ENCODE measurements around the gene RAMP3. TPM values are rescaled to one million over a fixed set of nuclear protein-coding genes. Genes with fewer than 3 reads are reported as not detected.

The RAMP3 gene
- total and polyA plus RNA-seq, 2 donors (not counting 1 experiment from before 2014, with no cell fraction given) = 0.17 TPM; not detected in 1

- DNase-seq (ENCODE audit: low read depth in 2 of 2) = no peak
Measured at GRCh38 chr7:45217358-45217757, 59.8 kb downstream of the RAMP3 start.

GRCh38 chr7:45219130-45219529 is 61.5 kb downstream of the RAMP3 start:
- Histone ChIP-seq H3K9ac (ENCODE audit: insufficient read depth, low read length) (no peak overlapping the region), H4K20me1 (ENCODE audit: control insufficient read depth, extremely low read depth, insufficient read depth, low read length) (no peaks in the 10 kb centered on the region), H2AFZ (ENCODE audit: low read length) (no peak overlapping the region), H3K36me3 (ENCODE audit: control insufficient read depth, insufficient read depth, low read length) (no peaks in the 10 kb centered on the region), H3K79me2 (ENCODE audit: control insufficient read depth, insufficient read depth, low read length) (no peaks in the 10 kb centered on the region), H3K9me3 (ENCODE audit: control insufficient read depth, insufficient read depth, low read depth, low read length) (no peaks in the 10 kb centered on the region), H3K27ac (ENCODE audit: insufficient read depth, low read length) (no peak overlapping the region), H3K4me2 (ENCODE audit: extremely low read depth, insufficient read depth, low read length) (no peak overlapping the region), H3K4me1 (ENCODE audit: control insufficient read depth, extremely low read depth, insufficient read depth, low read length) (no peaks in the 10 kb centered on the region), H3K4me3 (replicated peaks in 1 of 4; ENCODE audit: control extremely low read depth in 1 of 4, insufficient read depth in 1 of 4, low read depth in 3 of 4, low read length in 4 of 4) (no peak overlapping the region), H3K27me3 (ENCODE audit: control insufficient read depth, insufficient read depth, low read length) (peaks cover 14% of the 10 kb centered on the region)
- DNase-seq (ENCODE audit: low read depth in 2 of 2) = no peak
- TF ChIP-seq CTCF (conservative IDR thresholded peaks at IDR 0.05 in 1 of 2, IDR thresholded peaks at IDR 0.05 in 1 of 2; ENCODE audit: low read depth in 1 of 2, low read length in 2 of 2) (no peak), EZH2 (IDR thresholded peaks at IDR 0.05; ENCODE audit: low read length, missing control alignments) (no peak)

More at GRCh38 chr7:45217358-45217757, 59.8 kb downstream of the RAMP3 start:
- Histone ChIP-seq H3K4me3 (replicated peaks in 1 of 4; ENCODE audit: control extremely low read depth in 1 of 4, insufficient read depth in 1 of 4, low read depth in 3 of 4, low read length in 4 of 4) (no peak overlapping the region), H3K27ac (ENCODE audit: insufficient read depth, low read length) (no peak overlapping the region), H3K79me2 (ENCODE audit: control insufficient read depth, insufficient read depth, low read length) (no peaks in the 10 kb centered on the region), H4K20me1 (ENCODE audit: control insufficient read depth, extremely low read depth, insufficient read depth, low read length) (no peaks in the 10 kb centered on the region), H3K27me3 (ENCODE audit: control insufficient read depth, insufficient read depth, low read length) (peaks cover 14% of the 10 kb centered on the region), H3K9ac (ENCODE audit: insufficient read depth, low read length) (no peak overlapping the region), H3K9me3 (ENCODE audit: control insufficient read depth, insufficient read depth, low read depth, low read length) (no peaks in the 10 kb centered on the region), H3K36me3 (ENCODE audit: control insufficient read depth, insufficient read depth, low read length) (no peaks in the 10 kb centered on the region), H2AFZ (ENCODE audit: low read length) (no peak overlapping the region), H3K4me2 (ENCODE audit: extremely low read depth, insufficient read depth, low read length) (no peak overlapping the region), H3K4me1 (ENCODE audit: control insufficient read depth, extremely low read depth, insufficient read depth, low read length) (no peaks in the 10 kb centered on the region)
- TF ChIP-seq EZH2 (IDR thresholded peaks at IDR 0.05; ENCODE audit: low read length, missing control alignments) = no peak
- TF ChIP-seq CTCF (conservative IDR thresholded peaks at IDR 0.05 in 1 of 2, IDR thresholded peaks at IDR 0.05 in 1 of 2; ENCODE audit: low read depth in 1 of 2, low read length in 2 of 2) = peak; percentile 38 to 44

GRCh38 chr7:45219801-45220435 is 62.3 kb downstream of the RAMP3 start:
- Histone ChIP-seq H4K20me1 (ENCODE audit: control insufficient read depth, extremely low read depth, insufficient read depth, low read length) (no peaks in the 10 kb centered on the region), H3K4me3 (replicated peaks in 1 of 4; ENCODE audit: control extremely low read depth in 1 of 4, insufficient read depth in 1 of 4, low read depth in 3 of 4, low read length in 4 of 4) (no peak overlapping the region), H3K36me3 (ENCODE audit: control insufficient read depth, insufficient read depth, low read length) (no peaks in the 10 kb centered on the region), H3K27ac (ENCODE audit: insufficient read depth, low read length) (no peak overlapping the region), H3K9me3 (ENCODE audit: control insufficient read depth, insufficient read depth, low read depth, low read length) (no peaks in the 10 kb centered on the region), H3K27me3 (ENCODE audit: control insufficient read depth, insufficient read depth, low read length) (peaks cover 14% of the 10 kb centered on the region), H3K4me1 (ENCODE audit: control insufficient read depth, extremely low read depth, insufficient read depth, low read length) (no peaks in the 10 kb centered on the region), H3K79me2 (ENCODE audit: control insufficient read depth, insufficient read depth, low read length) (no peaks in the 10 kb centered on the region), H3K9ac (ENCODE audit: insufficient read depth, low read length) (no peak overlapping the region), H2AFZ (ENCODE audit: low read length) (no peak overlapping the region), H3K4me2 (ENCODE audit: extremely low read depth, insufficient read depth, low read length) (no peak overlapping the region)
- no peak for TF ChIP-seq EZH2 (IDR thresholded peaks at IDR 0.05; ENCODE audit: low read length, missing control alignments)
- no peak for DNase-seq (ENCODE audit: low read depth in 2 of 2)

All from fibroblast of lung (primary cell).